WI38 (cell line): ENCODE data around the gene ACYP2.

Source experiments
- H3K4me3 ChIP-seq: 2 replicates; pipeline ENCODE4 v1.5.1; 2011; ENCODE audit warnings: low read depth, mild to moderate bottlenecking, control low read depth, low read length
- CTCF ChIP-seq: IDR thresholded peaks from 2 replicates; pipeline ENCODE4 v1.5.1; 2012; ENCODE audit warnings: low read depth, mild to moderate bottlenecking, control low read depth, low read length

ACYP2 gene

GRCh38 chr2:54099370-54099769, 16.0 kb upstream of the ACYP2 start:
- no peak overlapping the region for H3K4me3 ChIP-seq
- TF ChIP-seq CTCF = no peak

GRCh38 chr2:54099829-54100585, 15.4 kb upstream of the ACYP2 start:
- TF ChIP-seq CTCF = no peak
- no peak overlapping the region for H3K4me3 ChIP-seq

- TF ChIP-seq CTCF = no peak
- no peak overlapping the region for H3K4me3 ChIP-seq
Observed at GRCh38 chr2:54100772-54101171, 14.6 kb upstream of the ACYP2 start.

GRCh38 chr2:54103454-54104314, 11.7 kb upstream of the ACYP2 start:
- TF ChIP-seq CTCF = no peak
- H3K4me3 ChIP-seq = no peak overlapping the region

GRCh38 chr2:54106631-54107454, 8.6 kb upstream of the ACYP2 start:
- no peak overlapping the region for H3K4me3 ChIP-seq
- peak; percentile 70 for TF ChIP-seq CTCF

- TF ChIP-seq CTCF = no peak
- H3K4me3 ChIP-seq = no peak overlapping the region
Observed at GRCh38 chr2:54107455-54107764, 8.0 kb upstream of the ACYP2 start.
